Trophoblast cell (in vitro differentiated cells and primary cell): ENCODE measurements around the gene COQ7.

ENCODE experiments used
- DNase-seq, 2 donors: peaks; one replicate each; pipeline ENCODE4 v3.0.0-alpha.2; 2016
- H2AFZ ChIP-seq: 2 replicates; pipeline ENCODE4 v1.6.1; 2013; ENCODE audit warnings: low read length, moderate library complexity, mild to moderate bottlenecking; ENCODE audit not compliant: insufficient read depth, poor library complexity
- H2AK5ac ChIP-seq: 2 replicates; pipeline ENCODE4 v1.6.1; 2013; ENCODE audit warnings: mild to moderate bottlenecking, low read length
- H2BK120ac ChIP-seq: 2 replicates; pipeline ENCODE4 v1.6.1; 2013; ENCODE audit warnings: low read length, mild to moderate bottlenecking, moderate library complexity; ENCODE audit not compliant: insufficient read depth, poor library complexity
- H2BK12ac ChIP-seq: 2 replicates; pipeline ENCODE4 v1.6.1; 2013; ENCODE audit warnings: mild to moderate bottlenecking, low read length, moderate library complexity
- H2BK5ac ChIP-seq: 2 replicates; pipeline ENCODE4 v1.6.1; 2013; ENCODE audit warnings: low read length, low read depth, moderate library complexity, mild to moderate bottlenecking; ENCODE audit not compliant: poor library complexity
- H3K14ac ChIP-seq: 2 replicates; pipeline ENCODE4 v1.6.1; 2013; ENCODE audit warnings: mild to moderate bottlenecking, low read length
- H3K18ac ChIP-seq: 2 replicates; pipeline ENCODE4 v1.6.1; 2013; ENCODE audit warnings: mild to moderate bottlenecking, low read length
- H3K23ac ChIP-seq: 2 replicates; pipeline ENCODE4 v1.6.1; 2013; ENCODE audit warnings: low read length
- H3K27ac ChIP-seq: 2 replicates; pipeline ENCODE4 v1.5.1; 2013; ENCODE audit warnings: low read depth, mild to moderate bottlenecking, inconsistent platforms, low read length, moderate library complexity
- H3K27me3 ChIP-seq: 2 replicates; pipeline ENCODE4 v1.6.1; 2013; ENCODE audit warnings: inconsistent platforms, mild to moderate bottlenecking, low read length, moderate library complexity; ENCODE audit not compliant: insufficient read depth
- H3K36me3 ChIP-seq, 2 experiments: 1 replicate in 1 of 2; 2 replicates in 1 of 2; pipeline ENCODE4 v1.6.1; 2013; ENCODE audit warnings: low read length in 2 of 2, mild to moderate bottlenecking in 2 of 2, moderate library complexity in 1 of 2; ENCODE audit not compliant: insufficient read depth in 2 of 2, control insufficient read depth in 1 of 2
- H3K4ac ChIP-seq: 2 replicates; pipeline ENCODE4 v1.6.1; 2013; ENCODE audit warnings: low read depth, mild to moderate bottlenecking, low read length, moderate library complexity
- H3K4me1 ChIP-seq, 2 experiments: 1 replicate in 1 of 2; 2 replicates in 1 of 2; pipeline ENCODE4 v1.6.1; 2013; ENCODE audit warnings: low read length in 2 of 2, mild to moderate bottlenecking in 2 of 2, moderate library complexity in 1 of 2; ENCODE audit not compliant: insufficient read depth in 2 of 2, control insufficient read depth in 1 of 2
- H3K4me2 ChIP-seq: 2 replicates; pipeline ENCODE4 v1.6.1; 2013; ENCODE audit warnings: inconsistent platforms, mild to moderate bottlenecking, low read length, moderate library complexity
- H3K4me3 ChIP-seq: 2 replicates; pipeline ENCODE4 v1.5.1; 2013; ENCODE audit warnings: mild to moderate bottlenecking, low read depth, low read length, inconsistent platforms
- H3K79me1 ChIP-seq: one replicate; pipeline ENCODE4 v1.6.1; 2013; ENCODE audit warnings: low read length
- H3K79me2 ChIP-seq: 2 replicates; pipeline ENCODE4 v1.6.1; 2013; ENCODE audit warnings: low read length, mild to moderate bottlenecking; ENCODE audit not compliant: control insufficient read depth, insufficient read depth, poor library complexity
- H3K9ac ChIP-seq: 2 replicates; pipeline ENCODE4 v1.6.1; 2013; ENCODE audit warnings: mild to moderate bottlenecking, low read length
- H3K9me3 ChIP-seq: 2 replicates; pipeline ENCODE4 v1.6.1; 2013; ENCODE audit warnings: low read depth, mild to moderate bottlenecking, control low read depth, inconsistent platforms, low read length; ENCODE audit not compliant: insufficient read depth
- H4K12ac ChIP-seq: 2 replicates; pipeline ENCODE4 v1.6.1; 2013; ENCODE audit warnings: low read depth, mild to moderate bottlenecking, low read length, moderate library complexity
- H4K8ac ChIP-seq: 2 replicates; pipeline ENCODE4 v1.6.1; 2013; ENCODE audit warnings: low read depth, mild to moderate bottlenecking, low read length, moderate library complexity
- H4K91ac ChIP-seq: one replicate; pipeline ENCODE4 v1.6.1; 2013; ENCODE audit warnings: low read depth, mild to moderate bottlenecking, low read length, moderate library complexity
- WGBS: extraction: QIAGEN DNeasy Blood & Tissue Kit; methylation state at CpG from one replicate; pipeline ENCODE4 v1.1.7; 2013; ENCODE audit warnings: missing lambda C conversion rate; ENCODE audit not compliant: insufficient read length, insufficient coverage; ENCODE audit errors: extremely low coverage; 5-methylcytosine and 5-hydroxymethylcytosine counted together

COQ7 gene

GRCh38 chr16:19113577-19114358, 46.4 kb downstream of the COQ7 start, which contains the start of gene ITPRIPL2:
Gene ITPRIPL2 (plus strand): TSS chr16:19113964. CDS start chr16:19114462, 498 bp downstream.
- Histone ChIP-seq H3K36me3 (peaks cover 10 to 13% of the 10 kb centered on the region in 2 experiments), H3K9ac (peak within 1 kb of the TSS; percentile 87), H4K12ac (peak within 1 kb of the TSS; percentile 39), H4K91ac (peak within 1 kb of the TSS; percentile 89), H3K79me1 (peaks cover 15% of the 10 kb centered on the region), H3K9me3 (peaks cover 3% of the 10 kb centered on the region), H2AK5ac (peak within 1 kb of the TSS; percentile 67), H3K23ac (no peak within 1 kb of the TSS), H3K79me2 (peaks cover 20% of the 10 kb centered on the region), H2BK120ac (peak within 1 kb of the TSS; percentile 89), H2BK12ac (peak within 1 kb of the TSS; percentile 84), H3K18ac (peak within 1 kb of the TSS; percentile 100), H3K27me3 (no peaks in the 10 kb centered on the region), H3K4me1 (peaks cover 26 to 29% of the 10 kb centered on the region in 2 experiments), H3K4me2 (peak within 1 kb of the TSS; percentile 87), H3K27ac (peak within 1 kb of the TSS; percentile 77), H2BK5ac (peak within 1 kb of the TSS; percentile 92), H2AFZ (peak within 1 kb of the TSS; percentile 98), H3K4me3 (peak within 1 kb of the TSS; percentile 71), H3K14ac (peak within 1 kb of the TSS; percentile 97), H3K4ac (peak within 1 kb of the TSS; percentile 66), H4K8ac (peak within 1 kb of the TSS; percentile 93)
- DNase-seq = peak; percentile 82 to 86
- no CpG with 5 or more reads among the region's 74 CpGs for WGBS

GRCh38 chr16:19114359-19115147, 47.1 kb downstream of the COQ7 start:
- H3K4ac ChIP-seq = peak overlapping the region; percentile 66
- peaks cover 18% of the 10 kb centered on the region for H3K79me1 ChIP-seq
- peaks cover 26 to 31% of the 10 kb centered on the region in 2 experiments for H3K4me1 ChIP-seq
- peak overlapping the region; percentile 80 for H2AFZ ChIP-seq
- H2BK120ac ChIP-seq = peak overlapping the region; percentile 89
- peaks cover 10 to 13% of the 10 kb centered on the region in 2 experiments for H3K36me3 ChIP-seq
- peak overlapping the region; percentile 92 for H2BK5ac ChIP-seq
- peak overlapping the region; percentile 90 for H3K18ac ChIP-seq
- H4K91ac ChIP-seq = peak overlapping the region; percentile 89
- no CpG with 5 or more reads among the region's 80 CpGs for WGBS
- no peak overlapping the region for H2BK12ac ChIP-seq
- H3K9ac ChIP-seq = peak overlapping the region; percentile 87
- H3K4me3 ChIP-seq = peak overlapping the region; percentile 71
- H3K4me2 ChIP-seq = peak overlapping the region; percentile 87
- H3K27me3 ChIP-seq = no peaks in the 10 kb centered on the region
- peak overlapping the region; percentile 77 for H3K27ac ChIP-seq
- peak overlapping the region; percentile 29 for H4K12ac ChIP-seq
- peaks cover 3% of the 10 kb centered on the region for H3K9me3 ChIP-seq
- peaks cover 20% of the 10 kb centered on the region for H3K79me2 ChIP-seq
- H3K14ac ChIP-seq = peak overlapping the region; percentile 97
- peak overlapping the region; percentile 81 for H4K8ac ChIP-seq
- no peak overlapping the region for H3K23ac ChIP-seq
- peak overlapping the region; percentile 67 for H2AK5ac ChIP-seq
- DNase-seq = peak; percentile 17 to 42

DNA sequence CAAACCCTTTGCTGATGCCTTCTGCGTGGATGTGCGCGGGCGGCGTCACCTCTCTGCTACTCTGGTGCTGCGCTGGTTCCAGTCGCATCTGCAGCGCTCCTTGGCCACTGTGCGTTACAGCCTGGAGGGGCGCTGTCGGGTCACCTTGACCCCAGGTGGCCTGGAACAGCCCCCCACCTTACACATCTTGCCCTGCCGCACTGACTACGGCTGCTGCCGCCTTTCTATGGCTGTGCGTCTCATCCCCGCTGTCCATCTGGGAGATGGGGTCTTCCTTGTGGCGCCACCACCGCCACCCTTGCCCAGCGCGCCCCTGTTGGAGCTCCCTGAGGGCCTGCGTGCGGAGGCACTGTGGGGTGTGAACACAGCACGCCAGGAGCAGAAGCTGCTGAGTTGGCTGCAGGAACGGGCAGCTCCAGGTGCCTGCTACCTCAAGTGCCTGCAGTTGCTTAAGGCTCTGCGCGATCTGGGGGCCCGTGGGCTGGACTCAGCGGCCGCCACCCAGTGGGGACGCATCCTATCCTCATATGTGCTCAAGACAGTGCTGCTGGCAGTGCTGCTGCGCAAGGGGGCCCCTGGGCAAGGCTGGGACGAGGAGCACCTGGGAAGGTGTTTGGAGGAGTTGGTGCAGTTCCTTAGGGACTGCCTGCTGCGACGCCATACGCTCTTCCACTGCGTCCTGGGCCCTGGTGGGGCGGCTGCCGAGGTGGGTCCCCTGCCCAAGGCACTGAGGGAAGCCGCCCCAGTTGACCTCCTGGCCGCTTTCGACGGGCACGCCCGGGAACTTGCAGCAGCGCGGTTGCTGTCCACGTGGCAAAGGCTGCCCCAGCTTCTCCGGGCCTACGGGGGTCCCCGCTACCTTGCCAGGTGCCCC, 48.0 kb downstream of the COQ7 start:
- Histone ChIP-seq H3K4me3 (no peak overlapping the region), H2BK120ac (no peak overlapping the region), H2BK12ac (no peak overlapping the region), H2AFZ (no peak overlapping the region), H3K4me2 (peak overlapping the region; percentile 87), H2AK5ac (peak overlapping the region; percentile 67), H3K9ac (no peak overlapping the region), H3K18ac (peak overlapping the region; percentile 90), H3K9me3 (peaks cover 3% of the 10 kb centered on the region), H2BK5ac (no peak overlapping the region), H4K91ac (no peak overlapping the region), H3K14ac (peak overlapping the region; percentile 24), H4K12ac (peak overlapping the region; percentile 29), H3K27me3 (no peaks in the 10 kb centered on the region), H3K79me1 (peaks cover 18% of the 10 kb centered on the region), H4K8ac (peak overlapping the region; percentile 81), H3K36me3 (peaks cover 15 to 16% of the 10 kb centered on the region in 2 experiments), H3K4ac (peak overlapping the region; percentile 66), H3K4me1 (peaks cover 26 to 33% of the 10 kb centered on the region in 2 experiments), H3K23ac (no peak overlapping the region), H3K27ac (no peak overlapping the region), H3K79me2 (peaks cover 20% of the 10 kb centered on the region)
- DNase-seq = peak in 1 of 2 donors; percentile 34
- WGBS = no CpG with 5 or more reads among the region's 50 CpGs
